Effector memory CD8-positive, alpha-beta T cell (primary cell): ENCODE results near the gene TEX14.
A peak's percentile ranks its signal among the peaks of the same experiment; 100 is the strongest.
"Not testable (repeated sequence)": the region's sequence is repeated elsewhere in the genome, so short reads cannot be mapped to it uniquely, and the experiment has no call there.

Source experiments
- ATAC-seq: fragments of 150-1000 bp; cut with Tn5 transposase; replicated peaks from 2 replicates; pipeline ENCODE4 v1.10.0; 2021; ENCODE audit warnings: mild to moderate bottlenecking, moderate library complexity
- DNase-seq, 3 experiments: peaks; one replicate each; pipeline ENCODE4 v3.0.0; 2021
- H3K27ac Mint-ChIP-seq, 2 donors: one replicate each; pipeline ENCODE4 v1.8.0; 2022; ENCODE audit warnings: mild to moderate bottlenecking in 2 of 2, mixed read lengths in 2 of 2, moderate library complexity in 2 of 2
- H3K27me3 Mint-ChIP-seq, 2 donors: one replicate each; pipeline ENCODE4 v1.8.0; 2022; ENCODE audit warnings: mixed read lengths in 2 of 2
- H3K36me3 Mint-ChIP-seq: one replicate; pipeline ENCODE4 v1.8.0; 2022; ENCODE audit warnings: mild to moderate bottlenecking, moderate library complexity, mixed read lengths; ENCODE audit not compliant: insufficient read depth
- H3K4me1 Mint-ChIP-seq, 2 donors: one replicate each; pipeline ENCODE4 v1.8.0; 2022; ENCODE audit warnings: low read depth in 2 of 2, mixed read lengths in 2 of 2
- H3K4me3 Mint-ChIP-seq, 2 donors: one replicate each; pipeline ENCODE4 v1.8.0; 2022; ENCODE audit warnings: mild to moderate bottlenecking in 2 of 2, mixed read lengths in 2 of 2, moderate library complexity in 2 of 2
- H3K9me3 Mint-ChIP-seq, 2 donors: one replicate each; pipeline ENCODE4 v1.8.0; 2022; ENCODE audit warnings: mixed read lengths in 2 of 2

The TEX14 gene

DNA sequence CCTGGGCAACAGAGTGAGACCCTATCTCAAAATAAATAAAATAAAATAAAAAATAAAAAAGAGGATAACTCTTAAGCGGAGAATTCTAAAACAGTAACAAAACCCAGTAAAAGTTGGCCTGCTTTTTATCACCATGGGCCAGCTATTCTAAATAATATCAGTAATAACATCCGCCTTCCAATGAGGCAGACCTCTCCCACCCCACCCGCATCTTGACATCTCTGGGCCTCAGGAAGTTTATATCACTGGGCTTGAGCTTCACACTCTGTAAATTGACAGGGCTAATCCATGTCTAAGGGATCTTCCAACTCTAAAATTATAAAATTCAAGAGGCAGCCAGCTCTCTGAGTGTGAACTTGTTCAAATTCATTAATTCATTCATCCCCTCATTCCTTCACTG, 94.5 kb downstream of the TEX14 start:
- no peak overlapping the region for H3K4me3 Mint-ChIP-seq
- no peaks in the 10 kb centered on the region for H3K36me3 Mint-ChIP-seq
- H3K4me1 Mint-ChIP-seq: no peaks in the 10 kb centered on the region
- H3K9me3 Mint-ChIP-seq: no peaks in the 10 kb centered on the region
- H3K27me3 Mint-ChIP-seq: peaks cover 0 to 8% of the 10 kb centered on the region in 2 donors
- no peak overlapping the region for H3K27ac Mint-ChIP-seq
- ATAC-seq (no peak), DNase-seq (no peak)

DNA sequence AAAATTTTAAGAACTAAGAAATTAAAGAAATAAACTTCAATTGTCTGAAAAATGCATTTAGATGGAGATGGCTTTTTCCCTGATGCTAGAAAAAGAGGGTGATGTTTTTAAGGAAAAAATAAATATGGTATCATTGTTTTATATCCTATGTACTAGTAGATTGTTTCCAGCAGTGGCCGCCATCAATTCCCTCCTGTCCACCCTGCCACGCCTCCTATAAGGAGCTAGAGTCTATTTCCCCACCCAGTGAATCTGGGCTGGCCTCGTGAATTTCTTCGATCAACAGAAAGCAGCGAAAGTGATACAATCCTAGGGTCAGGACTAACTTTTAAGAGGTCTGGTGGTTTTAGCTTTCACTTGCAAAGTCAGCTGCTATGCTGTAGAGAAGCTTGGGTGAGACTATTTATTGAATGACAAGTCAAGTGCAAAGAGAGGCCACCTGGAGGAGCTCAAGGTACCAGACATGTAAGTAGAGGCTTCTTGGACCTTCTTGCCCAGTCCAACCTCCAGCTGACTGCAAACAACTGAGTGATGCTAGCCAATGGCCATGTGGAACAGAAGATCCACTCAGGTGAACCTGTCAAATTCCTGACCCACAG, 96.6 kb downstream of the TEX14 start:
- ATAC-seq (no peak), DNase-seq (no peak)
- H3K9me3 Mint-ChIP-seq: no peaks in the 10 kb centered on the region
- peaks cover 0 to 8% of the 10 kb centered on the region in 2 donors for H3K27me3 Mint-ChIP-seq
- no peak overlapping the region for H3K4me3 Mint-ChIP-seq
- H3K36me3 Mint-ChIP-seq: no peaks in the 10 kb centered on the region
- no peaks in the 10 kb centered on the region for H3K4me1 Mint-ChIP-seq
- no peak overlapping the region for H3K27ac Mint-ChIP-seq

DNA sequence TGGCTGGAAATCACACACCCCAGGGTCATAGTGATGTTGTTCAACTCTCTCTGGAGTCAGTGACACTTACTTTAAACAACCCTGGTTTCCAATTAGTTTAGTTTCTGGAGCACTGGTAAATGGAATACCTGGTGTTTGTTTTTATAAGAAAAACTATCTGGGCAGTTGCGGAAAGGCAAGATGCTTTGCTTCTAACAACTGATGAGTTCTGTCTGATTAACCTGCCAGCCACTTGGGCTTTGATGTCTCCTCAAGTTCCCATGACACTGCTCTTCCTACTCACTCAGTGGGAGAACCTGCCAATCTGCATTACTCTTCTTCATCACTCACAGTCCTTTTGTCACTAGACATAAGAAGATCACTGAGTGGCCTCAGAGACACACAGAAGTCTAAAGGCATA, 98.7 kb downstream of the TEX14 start:
- Mint-ChIP-seq H3K36me3 (no peaks in the 10 kb centered on the region), H3K4me1 (no peaks in the 10 kb centered on the region), H3K27ac (no peak overlapping the region), H3K4me3 (no peak overlapping the region), H3K27me3 (no peaks in the 10 kb centered on the region), H3K9me3 (no peaks in the 10 kb centered on the region)
- DNase-seq (no peak), ATAC-seq (no peak)

DNA sequence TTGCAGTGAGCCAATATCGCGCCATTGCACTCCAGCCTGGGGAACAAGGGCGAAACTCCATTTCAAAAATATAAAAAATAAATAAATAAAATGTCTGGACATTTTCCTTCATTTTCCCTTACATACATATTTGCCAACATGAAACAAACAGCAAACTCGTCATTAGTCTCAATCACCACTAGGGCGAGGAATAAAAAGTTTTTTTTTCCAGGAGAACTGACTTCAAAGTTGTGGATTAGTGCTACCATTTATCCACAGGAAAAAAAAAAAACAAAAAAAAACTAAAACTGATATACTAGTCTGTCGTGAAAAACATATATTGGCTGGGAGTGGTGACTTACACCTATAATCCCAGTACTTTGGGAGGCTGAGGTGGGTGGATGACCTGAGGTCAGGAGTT, 100.4 kb downstream of the TEX14 start:
- DNase-seq: no peak
- Mint-ChIP-seq H3K27ac (no peak overlapping the region), H3K36me3 (no peaks in the 10 kb centered on the region), H3K4me1 (peaks cover 0 to 4% of the 10 kb centered on the region in 2 donors), H3K27me3 (peaks cover 0 to 6% of the 10 kb centered on the region in 2 donors), H3K4me3 (no peak overlapping the region), H3K9me3 (no peaks in the 10 kb centered on the region)
- no peak for ATAC-seq

DNA sequence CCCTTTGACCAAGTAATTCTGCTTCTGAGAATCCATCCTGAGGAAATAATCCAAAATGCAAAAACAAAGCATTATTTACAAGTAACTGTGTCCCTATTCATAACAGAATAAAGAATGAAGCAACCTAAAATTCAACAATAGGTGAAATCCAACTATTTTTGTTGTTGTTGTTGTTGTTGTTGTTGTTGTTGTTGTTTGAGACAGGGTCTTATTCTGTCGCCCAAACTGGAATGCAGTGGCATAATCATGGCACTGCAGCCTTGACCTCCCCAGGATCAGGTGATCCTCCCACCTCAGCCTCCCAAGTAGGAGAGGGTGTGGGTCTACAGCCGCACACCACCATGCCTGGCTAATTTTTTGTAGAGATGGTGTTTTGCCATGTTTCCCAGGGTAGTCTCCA, 101.5 kb downstream of the TEX14 start:
- no peak overlapping the region for H3K27ac Mint-ChIP-seq
- peaks cover 0 to 13% of the 10 kb centered on the region in 2 donors for H3K27me3 Mint-ChIP-seq
- no peak overlapping the region for H3K4me3 Mint-ChIP-seq
- no peaks in the 10 kb centered on the region for H3K36me3 Mint-ChIP-seq
- DNase-seq: no peak
- no peaks in the 10 kb centered on the region for H3K9me3 Mint-ChIP-seq
- peaks cover 0 to 4% of the 10 kb centered on the region in 2 donors for H3K4me1 Mint-ChIP-seq
- no peak for ATAC-seq

DNA sequence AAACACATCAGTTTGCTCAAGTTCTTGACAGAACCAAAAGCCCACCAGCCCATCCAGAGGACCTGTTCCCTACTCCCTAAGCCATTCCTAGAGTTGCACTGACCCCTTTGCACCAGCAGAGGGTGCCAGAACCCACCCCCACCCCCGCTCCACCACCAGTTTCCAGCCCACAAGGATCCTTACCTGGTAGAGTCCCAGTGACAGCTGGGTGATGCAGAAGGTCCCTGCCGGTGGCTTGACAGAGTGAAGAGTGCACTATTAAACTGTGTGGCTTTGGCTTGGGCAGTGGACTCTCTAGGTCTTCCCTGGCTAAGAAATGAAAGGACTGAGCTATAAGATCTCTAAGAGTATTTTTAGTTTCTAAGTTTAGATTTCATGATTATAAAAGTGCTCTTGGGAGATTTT, 104.1 kb downstream of the TEX14 start:
- Mint-ChIP-seq H3K4me1 (peaks cover 0 to 4% of the 10 kb centered on the region in 2 donors), H3K4me3 (no peak overlapping the region), H3K27me3 (peaks cover 0 to 21% of the 10 kb centered on the region in 2 donors), H3K27ac (no peak overlapping the region), H3K9me3 (no peaks in the 10 kb centered on the region), H3K36me3 (peaks cover 7% of the 10 kb centered on the region)
- DNase-seq: peak; percentile 33 to 45 (median 39)
- peak; percentile 83 for ATAC-seq

DNA sequence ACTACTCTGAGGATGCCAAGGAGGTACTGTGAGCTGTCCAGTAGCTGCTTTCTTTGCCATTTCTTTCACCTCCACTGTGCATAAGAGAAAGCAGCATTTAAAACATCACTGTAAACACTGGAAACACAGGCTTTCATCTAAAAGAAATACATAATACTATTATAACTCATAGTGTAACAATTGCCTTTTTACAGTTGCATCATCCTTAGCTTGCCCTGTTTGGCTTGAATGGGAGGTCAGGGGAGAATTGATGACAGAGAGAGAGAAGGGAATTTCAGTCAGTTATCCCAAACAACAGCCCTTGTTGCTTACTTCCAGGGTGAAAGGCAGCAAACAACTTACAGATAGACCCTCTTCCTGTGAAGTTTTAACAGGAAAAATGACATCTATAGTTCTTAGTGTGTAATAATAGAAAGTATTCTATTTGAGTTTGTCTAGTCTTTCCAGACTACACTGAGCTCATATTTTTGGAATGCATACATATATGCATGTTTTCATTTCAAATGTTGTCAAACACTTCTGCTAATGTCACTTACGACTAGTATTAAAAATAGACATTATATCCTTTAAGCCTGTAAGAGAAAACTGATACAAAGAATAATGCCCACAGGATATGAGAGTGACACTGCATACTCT, 105.7 kb downstream of the TEX14 start:
- H3K4me1 Mint-ChIP-seq: peaks cover 0 to 4% of the 10 kb centered on the region in 2 donors
- no peak overlapping the region for H3K27ac Mint-ChIP-seq
- no peak for ATAC-seq
- no peak for DNase-seq
- no peaks in the 10 kb centered on the region for H3K9me3 Mint-ChIP-seq
- peaks cover 10% of the 10 kb centered on the region for H3K36me3 Mint-ChIP-seq
- no peak overlapping the region for H3K4me3 Mint-ChIP-seq
- H3K27me3 Mint-ChIP-seq: peaks cover 0 to 21% of the 10 kb centered on the region in 2 donors

DNA sequence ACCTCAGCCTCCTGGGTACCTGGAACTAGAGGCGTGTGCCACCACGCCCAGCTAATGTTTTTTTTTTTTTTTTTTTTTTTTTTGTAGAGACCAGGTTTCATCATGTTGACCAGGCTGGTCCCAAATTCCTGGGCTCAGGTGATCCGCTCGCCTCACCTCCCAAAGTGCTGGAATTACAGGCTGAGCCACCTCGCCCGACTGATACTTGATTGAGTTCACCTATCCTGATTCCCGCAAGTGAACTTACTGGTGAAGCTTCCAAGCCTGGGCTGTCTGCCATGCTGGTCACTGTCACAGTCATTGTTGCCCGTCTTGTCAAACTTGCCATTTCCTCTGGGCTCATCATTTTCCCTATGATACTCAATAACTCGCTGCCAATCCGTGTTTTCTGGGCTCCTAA, 106.3 kb downstream of the TEX14 start:
- Mint-ChIP-seq H3K4me3 (no peak overlapping the region), H3K9me3 (no peaks in the 10 kb centered on the region), H3K36me3 (peaks cover 10% of the 10 kb centered on the region), H3K27me3 (peaks cover 0 to 21% of the 10 kb centered on the region in 2 donors), H3K27ac (no peak overlapping the region), H3K4me1 (peaks cover 0 to 4% of the 10 kb centered on the region in 2 donors)
- ATAC-seq: no peak
- no peak for DNase-seq

DNA sequence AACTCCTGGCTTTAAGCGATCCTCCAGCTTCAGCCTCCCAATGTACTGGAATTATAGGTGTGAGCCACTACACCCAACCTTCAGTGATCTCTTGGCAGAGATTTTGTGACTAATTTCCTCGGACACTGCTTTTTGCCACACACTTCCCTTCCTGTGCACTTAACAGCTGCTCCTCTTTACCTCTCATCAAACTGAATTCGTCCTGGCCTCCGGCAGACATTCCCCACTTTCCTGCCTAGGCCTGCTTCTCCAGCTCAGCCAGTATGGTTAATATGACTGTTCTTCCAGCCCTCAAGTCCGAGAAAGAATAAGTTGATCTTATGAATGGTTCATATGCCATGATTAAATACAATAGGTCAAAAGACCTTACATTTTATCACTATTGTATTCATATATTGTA, 108.4 kb downstream of the TEX14 start:
- H3K4me1 Mint-ChIP-seq: peaks cover 0 to 4% of the 10 kb centered on the region in 2 donors
- ATAC-seq (no peak), DNase-seq (no peak)
- H3K4me3 Mint-ChIP-seq: no peak overlapping the region
- no peak overlapping the region for H3K27ac Mint-ChIP-seq
- peaks cover 10% of the 10 kb centered on the region for H3K36me3 Mint-ChIP-seq
- no peaks in the 10 kb centered on the region for H3K9me3 Mint-ChIP-seq
- peaks cover 0 to 21% of the 10 kb centered on the region in 2 donors for H3K27me3 Mint-ChIP-seq

DNA sequence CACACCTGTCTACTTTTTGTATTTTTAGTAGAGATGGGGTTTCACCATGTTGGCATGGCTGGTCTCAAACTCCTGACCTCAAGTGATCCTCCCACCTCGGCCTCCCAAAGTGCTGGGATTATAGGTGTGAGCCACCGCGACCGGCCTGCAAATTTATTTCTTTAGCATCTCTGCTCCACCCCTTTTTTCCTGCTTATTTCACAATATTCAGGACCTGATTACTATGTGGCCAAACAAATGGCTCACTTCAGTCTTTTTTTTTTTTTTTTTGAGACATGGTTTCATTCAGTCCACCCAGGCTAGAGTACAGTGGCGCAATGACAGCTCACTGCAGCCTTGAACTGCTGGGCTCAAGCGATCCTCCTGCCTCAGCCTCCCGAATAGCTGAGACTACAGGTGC, 109.1 kb downstream of the TEX14 start:
- not testable (repeated sequence) for ATAC-seq, H3K27ac Mint-ChIP-seq, DNase-seq, H3K4me3 Mint-ChIP-seq, H3K4me1 Mint-ChIP-seq, H3K9me3 Mint-ChIP-seq
- Mint-ChIP-seq H3K36me3 (peaks cover 10% of the 10 kb centered on the region), H3K27me3 (peaks cover 0 to 19% of the 10 kb centered on the region in 2 donors)

DNA sequence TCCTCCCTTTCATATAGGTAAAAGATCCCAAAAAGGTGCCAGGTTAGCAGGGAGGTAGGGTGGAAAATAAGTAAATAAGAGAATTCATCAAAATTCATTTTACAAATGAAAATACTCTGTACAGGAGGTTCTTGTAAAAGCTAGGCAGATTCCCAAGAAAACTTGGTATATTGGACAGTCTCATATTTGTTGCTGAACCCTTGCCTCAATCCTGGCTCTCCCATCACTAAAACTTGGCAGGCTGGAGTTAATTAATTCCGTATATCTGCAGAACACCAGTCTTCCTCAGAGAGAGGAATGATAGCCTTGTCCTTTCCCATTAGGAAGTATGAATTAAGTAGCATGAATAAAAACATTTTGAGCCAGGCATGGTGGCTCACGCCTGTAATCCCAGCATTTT, 111.2 kb downstream of the TEX14 start:
- H3K4me1 Mint-ChIP-seq: no peaks in the 10 kb centered on the region
- H3K4me3 Mint-ChIP-seq: no peak overlapping the region
- H3K9me3 Mint-ChIP-seq: no peaks in the 10 kb centered on the region
- ATAC-seq: no peak
- H3K27me3 Mint-ChIP-seq: peaks cover 0 to 11% of the 10 kb centered on the region in 2 donors
- H3K27ac Mint-ChIP-seq: no peak overlapping the region
- no peak for DNase-seq
- H3K36me3 Mint-ChIP-seq: peaks cover 10% of the 10 kb centered on the region

DNA sequence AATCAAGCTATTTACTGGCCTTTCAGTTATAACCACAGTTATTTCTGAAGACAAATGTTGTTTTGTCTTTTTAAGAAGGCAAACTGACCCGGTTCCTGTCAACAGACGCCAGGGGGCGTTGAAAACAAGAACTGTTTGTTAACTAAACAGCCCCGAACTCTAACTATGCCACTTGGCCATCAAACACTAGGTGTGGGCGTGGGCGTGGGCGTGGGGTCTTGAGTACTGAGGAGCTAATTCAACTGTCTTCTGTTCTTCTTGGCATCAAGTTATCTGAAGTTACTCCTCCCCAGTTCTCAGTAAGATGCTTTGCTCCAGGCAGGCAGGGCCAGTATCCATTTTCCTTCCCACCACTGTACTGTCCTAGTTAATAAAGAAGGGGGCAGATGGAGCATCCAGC, 114.1 kb downstream of the TEX14 start:
- no peaks in the 10 kb centered on the region for H3K4me1 Mint-ChIP-seq
- no peaks in the 10 kb centered on the region for H3K27me3 Mint-ChIP-seq
- ATAC-seq (peak; percentile 60), DNase-seq (peak; percentile 34 to 44 (median 43))
- no peaks in the 10 kb centered on the region for H3K9me3 Mint-ChIP-seq
- no peak overlapping the region for H3K27ac Mint-ChIP-seq
- H3K4me3 Mint-ChIP-seq: no peak overlapping the region
- peaks cover 3% of the 10 kb centered on the region for H3K36me3 Mint-ChIP-seq

DNA sequence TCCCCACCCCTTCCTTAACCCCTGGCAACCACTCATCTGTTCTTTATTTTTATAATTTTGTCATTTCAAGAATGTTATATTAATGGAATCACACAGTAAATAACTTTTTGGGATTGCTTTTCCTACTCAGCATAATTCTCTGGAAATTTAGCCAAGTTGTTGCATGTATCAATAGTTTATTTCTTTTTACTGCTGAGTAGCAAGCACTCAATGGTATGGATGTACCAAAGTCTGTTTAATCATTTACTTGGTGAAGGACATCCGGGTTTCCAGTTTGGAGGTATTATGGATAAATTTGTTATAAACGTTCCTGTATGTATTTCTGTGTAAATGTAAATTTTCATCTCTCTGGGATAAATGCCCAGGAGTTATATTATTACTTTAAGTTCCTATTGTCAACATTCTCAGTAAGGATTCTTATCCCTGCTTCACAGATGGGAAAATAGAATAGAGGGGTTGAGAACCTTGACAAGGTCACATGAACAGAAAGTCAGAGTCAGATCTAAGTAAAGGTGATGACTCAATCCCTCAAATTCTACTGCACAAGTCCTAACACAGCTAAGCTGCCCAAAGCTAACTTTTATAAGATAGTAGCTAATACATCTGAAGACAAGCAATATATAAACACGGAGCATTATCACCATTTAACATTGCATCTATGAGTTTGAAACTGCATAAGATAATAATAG, 115.0 kb downstream of the TEX14 start:
- no peaks in the 10 kb centered on the region for H3K27me3 Mint-ChIP-seq
- no peaks in the 10 kb centered on the region for H3K9me3 Mint-ChIP-seq
- H3K4me3 Mint-ChIP-seq: no peak overlapping the region
- no peak overlapping the region for H3K27ac Mint-ChIP-seq
- no peaks in the 10 kb centered on the region for H3K4me1 Mint-ChIP-seq
- DNase-seq: no peak
- no peaks in the 10 kb centered on the region for H3K36me3 Mint-ChIP-seq
- ATAC-seq: no peak

DNA sequence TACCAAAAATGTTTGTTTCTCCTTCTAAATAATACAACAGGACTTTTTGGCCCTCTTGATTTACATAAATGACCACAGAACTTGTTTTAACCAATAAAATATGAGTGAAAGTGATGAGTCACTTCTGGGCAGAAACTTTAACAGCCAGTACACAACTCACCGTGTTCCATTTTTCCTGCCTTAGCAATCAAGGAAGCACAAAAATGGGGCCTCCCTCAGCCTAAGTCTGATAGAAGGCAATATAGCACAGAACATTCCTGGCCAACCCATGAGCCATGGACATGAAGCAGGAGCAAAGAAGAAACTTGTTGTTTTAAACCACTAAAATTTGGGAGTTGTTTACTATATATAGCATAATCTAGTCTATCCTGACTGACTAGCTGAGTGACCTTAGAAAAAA, 116.3 kb downstream of the TEX14 start:
- H3K4me1 Mint-ChIP-seq: no peaks in the 10 kb centered on the region
- DNase-seq: no peak
- no peak overlapping the region for H3K27ac Mint-ChIP-seq
- no peaks in the 10 kb centered on the region for H3K36me3 Mint-ChIP-seq
- peaks cover 0 to 6% of the 10 kb centered on the region in 2 donors for H3K27me3 Mint-ChIP-seq
- ATAC-seq: no peak
- no peaks in the 10 kb centered on the region for H3K9me3 Mint-ChIP-seq
- H3K4me3 Mint-ChIP-seq: no peak overlapping the region
